H1 (cell line): ENCODE results near the gene JADE3. TPM values are rescaled to one million over a fixed set of nuclear protein-coding genes. Genes with fewer than 3 reads are reported as not detected.
A peak's percentile ranks its signal among the peaks of the same experiment; 100 is the strongest.

ENCODE experiments used
- HDAC2 ChIP-seq, 2 experiments: fragments of 300-600 bp in 1 of 2; sonication (generic) in 1 of 2; IDR thresholded peaks; 2 replicates each; pipeline ENCODE4 v1.6.1; 2011 to 2012; ENCODE audit warnings: low read depth in 2 of 2, low read length in 2 of 2, mild to moderate bottlenecking in 2 of 2, moderate library complexity in 2 of 2, borderline replicate concordance in 1 of 2, inconsistent platforms in 1 of 2
- POLR2AphosphoS5 ChIP-seq: IDR thresholded peaks from 2 replicates; pipeline ENCODE4 v1.6.1; 2011; ENCODE audit warnings: low read depth, low read length
- SP4 ChIP-seq: IDR thresholded peaks from 2 replicates; pipeline ENCODE4 v1.6.1; 2012; ENCODE audit warnings: low read length, inconsistent platforms
- TAF1 ChIP-seq: IDR thresholded peaks from 2 replicates; pipeline ENCODE4 v1.6.1; 2011; ENCODE audit warnings: mild to moderate bottlenecking, low read depth, low read length
- polyA plus RNA-seq, 7 experiments: library from polyadenylated mRNA; depleted of rRNA in 3 of 7; stranded (reverse) in 5 of 7; unstranded in 2 of 7; fragments of >200 nt in 5 of 7; fragments of 200-250 nt in 2 of 7; gene quantifications; 1 replicate in 5 of 7; 2 replicates in 1 of 7; 4 replicates in 1 of 7; pipeline versions ENCODE4 v1.2.1 to v1.2.3, GENCODE V29; 2011 to 2013; ENCODE audit warnings: missing spikeins in 2 of 7, mixed read lengths in 2 of 7
- total RNA-seq: library from RNA; stranded (reverse); fragmentation: NEBNext Ultra II Directional; extraction: Animal tissue kit (Norgen Biotek cat#: 25700); gene quantifications from 2 replicates; pipeline ENCODE4 v1.2.1, GENCODE V29; 2021
- TF ChIP-seq, protein P1 (sequence below), 3 experiments: IDR thresholded peaks; 1 replicate in 2 of 3; 2 replicates in 1 of 3; pipeline versions ENCODE4 v1.5.1 to v1.6.1; 2011; ENCODE audit warnings: low read length in 3 of 3, mild to moderate bottlenecking in 3 of 3, inconsistent platforms in 2 of 3, low read depth in 1 of 3, moderate library complexity in 1 of 3; ENCODE audit not compliant: insufficient read depth in 1 of 3; ENCODE audit errors: control extremely low read depth in 1 of 3

The JADE3 gene
- total and polyA plus RNA-seq, 2 of the 8 experiments (the other 6 are each of a cell fraction or from before 2014, with no cell fraction given) = 6.9 to 21.5 TPM

DNA sequence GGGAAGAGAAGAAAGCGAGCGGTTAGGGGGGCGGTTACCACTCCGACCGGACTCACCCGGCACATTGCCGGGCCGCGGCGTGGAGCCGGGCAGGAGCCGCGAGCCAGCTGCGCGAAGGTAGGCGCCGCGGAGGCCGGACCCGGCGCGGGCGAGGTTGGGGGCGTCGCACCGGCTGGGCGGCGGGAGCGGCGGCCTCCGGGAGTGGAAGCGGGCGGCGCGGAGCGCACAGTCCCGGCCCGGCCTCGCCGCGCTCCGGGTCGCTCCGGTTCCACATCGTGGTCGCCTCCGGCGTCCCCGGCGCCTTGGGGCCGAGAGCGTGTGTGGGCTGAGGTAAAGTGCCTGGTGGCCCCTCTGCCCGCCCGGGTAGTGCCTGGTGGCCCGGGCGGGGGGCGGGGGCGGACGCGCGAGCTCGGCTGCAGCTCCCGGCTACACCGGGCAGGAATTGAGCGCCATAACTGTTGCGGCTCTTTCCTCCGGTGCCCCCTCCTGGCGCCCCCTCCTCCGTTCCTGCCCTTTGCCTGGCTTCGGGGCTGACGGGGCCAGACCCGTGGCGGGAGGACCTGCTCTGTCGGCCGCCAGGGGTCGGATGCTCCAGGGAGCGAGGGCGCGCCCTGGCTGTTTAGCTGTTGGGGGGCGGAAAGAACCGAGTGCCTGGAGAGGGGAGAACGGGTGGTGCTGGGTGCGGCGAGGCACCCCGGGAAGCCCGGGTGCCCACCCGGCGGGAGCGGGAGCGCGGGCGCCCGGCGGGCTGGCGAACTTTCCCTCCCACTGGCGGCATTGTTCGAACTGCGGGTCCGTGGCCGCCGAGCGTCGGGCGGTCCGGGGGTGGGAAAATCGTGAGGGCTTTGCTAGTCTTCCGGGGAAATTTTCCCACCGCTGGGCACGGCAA lies 626 bp downstream of the JADE3 start (continued):
- TF ChIP-seq TAF1 (peak; percentile 50; the same call in 1 of the 2 replicates), SP4 (no peak), HDAC2 (IDR thresholded peaks at IDR 0.05; ENCODE audit: borderline replicate concordance in 1 of 2, low read depth in 2 of 2, low read length in 2 of 2) (0 out of 4 replicates have a peak, but pooled peaks of 1 of the 2 experiments have one; percentile 27), POLR2AphosphoS5 (peak; percentile 30)
- TF ChIP-seq, protein P1, sequence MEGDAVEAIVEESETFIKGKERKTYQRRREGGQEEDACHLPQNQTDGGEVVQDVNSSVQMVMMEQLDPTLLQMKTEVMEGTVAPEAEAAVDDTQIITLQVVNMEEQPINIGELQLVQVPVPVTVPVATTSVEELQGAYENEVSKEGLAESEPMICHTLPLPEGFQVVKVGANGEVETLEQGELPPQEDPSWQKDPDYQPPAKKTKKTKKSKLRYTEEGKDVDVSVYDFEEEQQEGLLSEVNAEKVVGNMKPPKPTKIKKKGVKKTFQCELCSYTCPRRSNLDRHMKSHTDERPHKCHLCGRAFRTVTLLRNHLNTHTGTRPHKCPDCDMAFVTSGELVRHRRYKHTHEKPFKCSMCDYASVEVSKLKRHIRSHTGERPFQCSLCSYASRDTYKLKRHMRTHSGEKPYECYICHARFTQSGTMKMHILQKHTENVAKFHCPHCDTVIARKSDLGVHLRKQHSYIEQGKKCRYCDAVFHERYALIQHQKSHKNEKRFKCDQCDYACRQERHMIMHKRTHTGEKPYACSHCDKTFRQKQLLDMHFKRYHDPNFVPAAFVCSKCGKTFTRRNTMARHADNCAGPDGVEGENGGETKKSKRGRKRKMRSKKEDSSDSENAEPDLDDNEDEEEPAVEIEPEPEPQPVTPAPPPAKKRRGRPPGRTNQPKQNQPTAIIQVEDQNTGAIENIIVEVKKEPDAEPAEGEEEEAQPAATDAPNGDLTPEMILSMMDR (IDR thresholded peaks at IDR 0.05; ENCODE audit: control extremely low read depth in 1 of 3, insufficient read depth in 1 of 3, low read depth in 1 of 3, low read length in 3 of 3) = peak; percentile 49 to 60 (median 52)
